Muscle of arm (tissue), 14 donors: Measurements from ENCODE around the gene SEC14L6. TPM values are rescaled to one million over a fixed set of nuclear protein-coding genes. Genes with fewer than 3 reads are reported as not detected.
"Not testable (repeated sequence)": the region's sequence is repeated elsewhere in the genome, so short reads cannot be mapped to it uniquely, and the experiment has no call there.

Experiments
- DNase-seq: peaks from one replicate; pipeline ENCODE4 v3.0.0-alpha.2; 2013
- long read RNA-seq, 11 donors: transcript quantifications; one replicate each; lab custom pipeline, GENCODE V29; 2026
- polyA plus RNA-seq, 12 donors: library from polyadenylated mRNA; unstranded; fragments of 120-200 nt; gene quantifications; one replicate each; pipeline ENCODE4 v1.2.1, GENCODE V29; 2013; ENCODE audit not compliant: insufficient read length in 12 of 12

SEC14L6 gene
- under 1 TPM in 10 of 12 donors, not detected in 2; 0.12 to 0.51 (median 0.29) TPM for polyA plus RNA-seq
- long read RNA-seq, donor 1 = 0 reads
- long read RNA-seq, donor 2 = 0 reads
- long read RNA-seq, donor 3 = 0 reads
- long read RNA-seq, donor 4 = 0 reads
- long read RNA-seq, donor 5 = 0 reads
- long read RNA-seq, donor 6 = 0 reads
- long read RNA-seq, donor 7 = 0 reads
- long read RNA-seq, donor 8 = 0 reads
- long read RNA-seq, donor 9 = 0 reads
- long read RNA-seq, donor 10 = 0 reads
- long read RNA-seq, donor 11 = 0 reads

DNA sequence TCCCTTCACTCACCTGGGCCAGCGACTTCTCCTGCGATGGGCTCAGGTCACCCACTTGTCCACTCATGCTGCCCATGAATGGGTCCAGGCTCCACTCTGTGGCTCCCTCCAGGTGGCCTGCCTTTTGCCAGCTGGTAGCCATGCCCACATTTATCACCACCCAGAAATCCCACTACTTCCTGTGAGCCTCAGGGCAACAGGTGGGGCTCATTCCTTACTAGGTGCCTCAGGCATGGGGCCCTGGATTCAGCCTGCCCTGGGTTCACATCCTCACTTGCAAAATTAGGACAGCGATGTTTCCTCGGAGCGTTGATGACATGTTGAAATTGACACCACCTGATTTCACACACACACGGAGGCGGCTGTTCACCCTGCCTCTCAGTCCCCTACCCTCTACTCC lies at the start of gene SEC14L6:
SEC14L6 (minus strand) TSS at position 126 of the 400 bp plus-strand sequence; CDS start at position 67, 59 bp downstream.
- DNase-seq = no peak

DNA sequence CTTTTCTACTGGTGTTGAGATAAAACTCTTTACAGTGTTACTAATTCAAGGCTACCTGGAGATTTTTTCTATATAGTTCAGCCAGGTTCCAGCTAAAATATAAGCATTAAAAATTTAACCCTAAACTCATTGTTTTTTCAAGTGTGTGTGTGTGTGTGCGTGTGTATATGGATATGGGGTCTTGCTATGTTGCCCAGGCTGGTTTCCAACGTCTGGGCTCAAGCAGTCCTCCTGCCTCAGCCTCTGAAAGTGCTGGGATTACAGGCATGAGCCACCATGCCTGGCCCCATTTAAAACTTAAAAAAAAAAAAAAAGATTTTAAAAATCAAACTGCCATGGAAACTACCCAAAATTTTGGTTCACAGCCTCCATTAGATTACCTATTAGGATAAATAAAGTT lies 49.7 kb upstream of the SEC14L6 start:
- no peak for DNase-seq

DNA sequence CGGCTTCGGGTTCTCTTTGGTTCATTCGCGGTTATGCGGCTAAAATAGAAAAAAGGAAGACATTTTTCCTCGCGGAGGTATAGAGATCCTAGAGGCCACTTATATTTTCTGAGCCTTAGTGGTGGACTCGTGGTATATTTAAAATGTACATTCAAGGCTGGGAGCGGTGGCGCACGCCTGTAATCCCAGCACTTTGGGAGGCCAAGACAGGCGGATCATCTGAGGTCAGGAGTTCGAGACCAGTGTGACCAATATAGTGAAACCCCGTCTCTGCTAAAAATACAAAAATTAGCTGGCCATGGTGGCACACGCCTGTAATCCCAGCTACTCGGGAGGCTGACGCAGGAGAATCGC lies 45.8 kb upstream of the SEC14L6 start:
- DNase-seq = not testable (repeated sequence)

DNA sequence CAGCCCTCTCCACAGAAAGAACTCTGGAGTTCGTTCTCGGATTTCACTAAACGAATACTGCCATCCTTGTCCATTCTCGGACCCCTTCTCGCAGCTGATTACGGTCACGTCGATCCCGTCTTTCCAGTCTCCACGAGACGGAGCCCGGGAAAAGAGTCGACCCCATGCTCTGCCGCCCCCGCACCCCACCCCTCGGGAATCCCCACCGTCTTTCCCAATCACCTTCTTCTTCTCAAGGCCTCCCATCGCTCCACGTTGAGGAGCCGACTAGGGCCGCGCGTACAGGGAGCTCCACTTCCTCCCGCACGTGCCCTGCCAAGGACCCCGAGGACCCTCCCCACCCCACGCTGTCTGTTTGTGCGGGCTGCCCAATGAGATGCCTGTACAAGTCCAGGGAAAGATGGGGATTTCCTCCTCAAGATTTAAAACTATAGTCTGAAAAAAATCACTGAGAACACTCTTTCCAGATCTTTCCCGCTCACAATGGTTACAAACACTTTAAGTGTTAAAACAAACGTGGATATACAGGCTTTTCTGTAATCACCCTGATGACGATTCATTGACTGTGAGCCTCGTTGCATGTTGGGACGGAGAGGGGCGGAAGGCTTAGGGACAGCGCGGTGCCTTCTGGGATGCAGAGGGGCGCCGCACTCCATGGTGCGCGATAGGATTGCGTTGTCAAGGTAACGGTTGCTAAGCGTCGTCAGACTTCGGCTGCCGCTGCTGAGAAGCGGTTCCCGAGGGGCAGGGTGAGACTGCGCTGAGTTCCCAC lies 45.2 kb upstream of the SEC14L6 start, which contains the start of gene PES1:
PES1 (minus strand) TSS at position 323 of the 772 bp plus-strand sequence; CDS start at position 246, 77 bp downstream.
- peak; percentile 99 for DNase-seq

DNA sequence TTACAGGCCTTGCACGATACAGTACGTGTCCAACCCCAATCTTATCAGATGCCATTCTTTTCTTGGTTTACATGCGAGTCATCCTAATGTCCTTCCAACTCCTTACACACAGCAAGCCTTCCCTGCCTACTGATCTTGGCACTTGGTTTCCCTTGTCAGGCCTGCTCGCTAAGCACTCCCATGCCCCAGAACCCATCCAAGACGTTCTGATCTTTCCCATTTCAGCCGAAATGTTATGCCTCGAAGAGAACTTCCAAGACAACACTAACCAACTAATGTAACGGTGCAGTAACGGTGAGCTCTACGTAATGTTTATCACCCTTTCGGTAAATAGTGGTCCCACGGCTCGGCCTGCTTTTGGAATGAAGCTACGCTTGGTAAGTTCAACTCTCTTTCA lies 44.6 kb upstream of the SEC14L6 start:
- DNase-seq = no peak

DNA sequence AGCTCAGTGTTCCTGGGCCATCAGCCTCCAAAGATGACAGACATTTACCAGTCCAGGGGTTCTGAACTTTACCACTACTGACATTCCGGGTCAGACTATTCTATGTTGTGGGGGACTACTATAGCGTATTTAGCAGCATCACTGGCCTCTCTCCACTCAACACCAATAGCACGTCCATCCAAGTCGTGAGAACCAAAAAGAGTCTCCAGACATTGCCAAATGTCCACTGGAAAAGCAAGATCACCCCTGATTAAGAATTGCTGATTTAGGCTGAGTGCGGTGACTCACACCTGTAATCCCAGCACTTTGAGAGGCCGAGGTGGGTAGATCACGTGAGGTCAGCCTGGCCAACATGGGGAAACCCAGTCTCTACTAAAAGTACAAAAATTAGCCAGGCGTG lies 39.9 kb upstream of the SEC14L6 start:
- DNase-seq = no peak

DNA sequence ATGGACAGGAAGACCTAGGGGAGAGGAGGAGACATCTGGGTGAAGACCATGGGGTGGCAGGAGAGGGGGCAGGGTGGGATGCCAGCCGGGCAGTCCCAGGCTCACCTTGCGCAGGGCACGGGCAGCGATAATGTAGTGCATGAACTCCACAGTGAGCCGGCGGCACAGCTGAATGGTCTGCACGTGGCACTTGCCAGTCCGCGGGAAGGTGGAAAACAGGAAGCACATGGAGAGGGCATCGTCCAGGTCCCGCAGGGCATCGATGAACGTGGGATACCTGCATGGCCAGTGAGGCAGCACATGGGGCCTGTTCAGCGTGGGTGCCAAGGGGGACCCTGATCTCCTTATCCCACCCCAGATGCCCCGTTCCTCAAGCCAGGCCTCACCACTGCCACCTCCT lies 37.9 kb upstream of the SEC14L6 start:
- no peak for DNase-seq

DNA sequence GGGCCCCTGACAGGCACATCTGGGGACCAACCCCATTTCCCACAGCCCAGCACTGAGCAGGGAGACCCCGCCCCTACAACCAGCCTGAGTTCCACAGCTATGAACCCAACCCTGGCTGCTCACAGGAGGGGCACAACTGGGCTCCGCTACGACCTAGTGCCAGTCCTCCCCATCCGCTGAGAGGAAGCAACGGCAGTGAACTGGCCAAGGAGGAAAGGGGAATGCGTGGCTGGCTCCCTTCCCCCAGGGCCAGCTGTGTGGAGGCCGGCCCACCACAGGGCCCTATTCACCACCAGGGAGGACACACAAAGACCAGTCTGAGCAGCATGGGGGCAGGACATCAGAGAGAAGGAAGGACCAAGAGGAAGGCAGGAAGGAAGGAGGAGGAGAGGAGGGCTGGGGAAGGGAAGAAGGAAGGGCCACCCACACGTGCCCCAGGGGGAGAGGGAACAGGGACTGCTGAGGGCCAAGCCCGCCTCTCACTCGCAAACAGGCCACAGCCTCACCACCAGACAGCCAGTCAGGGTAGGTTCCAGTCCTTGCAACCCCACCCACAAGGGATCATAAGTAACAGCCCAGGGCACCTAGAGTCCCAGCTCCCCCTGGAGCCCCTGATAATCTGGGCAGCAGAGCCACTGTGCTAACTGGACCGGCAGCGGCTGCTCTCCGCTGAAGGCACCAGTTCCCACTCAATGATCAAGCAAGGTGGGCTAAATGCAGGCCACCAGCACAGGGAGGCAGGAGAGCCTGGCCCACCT lies 36.4 kb upstream of the SEC14L6 start:
- no peak for DNase-seq

DNA sequence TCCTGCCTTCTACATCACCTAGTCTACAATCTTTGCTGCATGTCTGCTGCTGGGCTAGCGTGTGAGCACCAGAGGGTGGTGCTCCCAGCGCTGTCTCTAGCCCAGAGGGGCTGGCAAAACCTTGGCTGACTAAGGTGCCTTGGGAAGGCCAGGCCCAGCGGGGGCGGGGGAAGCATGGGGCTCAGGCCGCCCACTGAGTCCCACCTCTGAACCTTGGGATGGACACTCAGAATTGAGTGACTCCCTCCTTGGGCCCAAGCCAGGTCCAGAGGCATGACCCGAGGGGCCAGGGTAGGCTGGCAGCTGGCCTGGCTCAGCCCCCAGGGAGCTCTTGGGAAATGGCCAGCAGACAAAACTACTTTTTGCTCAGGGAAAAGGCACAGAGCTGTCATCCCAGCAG lies 35.5 kb upstream of the SEC14L6 start:
- DNase-seq = no peak

DNA sequence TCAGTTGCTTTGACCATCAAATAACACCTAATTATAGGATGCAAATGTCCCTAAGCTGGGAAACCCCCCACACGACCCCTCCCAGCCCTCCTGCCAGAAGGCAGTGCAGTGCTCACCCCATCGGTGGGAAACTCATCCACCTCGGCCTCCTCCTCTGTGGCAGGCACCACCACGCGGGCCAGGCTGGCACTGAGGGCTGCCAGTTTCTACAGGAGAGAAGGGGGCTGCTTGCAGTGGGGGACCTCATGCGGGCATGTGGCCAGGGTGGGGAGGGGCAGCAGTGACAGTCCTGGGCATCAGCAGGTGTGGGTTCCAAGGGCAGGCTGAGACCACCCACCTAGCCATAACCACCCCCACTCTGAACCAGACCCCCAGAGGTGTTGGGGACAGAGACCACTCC lies 34.4 kb upstream of the SEC14L6 start:
- no peak for DNase-seq

DNA sequence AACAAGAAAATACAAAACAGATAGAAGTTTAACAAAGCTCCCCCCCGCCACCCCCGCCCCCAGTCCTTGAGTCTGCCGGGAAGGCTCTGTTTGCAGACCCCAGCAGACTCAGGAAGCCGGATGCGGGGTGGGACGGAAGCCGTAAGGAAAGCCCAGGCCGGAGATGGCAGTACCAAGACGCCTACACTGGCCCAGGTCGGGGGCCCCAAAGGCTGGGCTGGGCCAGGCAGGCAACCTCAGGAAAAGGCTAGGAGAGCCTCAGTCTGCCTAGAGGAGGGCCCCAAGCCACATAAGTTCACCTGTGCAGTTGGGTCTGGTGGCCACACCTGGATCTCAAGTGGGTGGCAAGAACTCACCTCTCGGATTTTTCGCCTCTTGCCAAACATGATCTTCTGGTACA lies 31.9 kb upstream of the SEC14L6 start:
- no peak for DNase-seq

DNA sequence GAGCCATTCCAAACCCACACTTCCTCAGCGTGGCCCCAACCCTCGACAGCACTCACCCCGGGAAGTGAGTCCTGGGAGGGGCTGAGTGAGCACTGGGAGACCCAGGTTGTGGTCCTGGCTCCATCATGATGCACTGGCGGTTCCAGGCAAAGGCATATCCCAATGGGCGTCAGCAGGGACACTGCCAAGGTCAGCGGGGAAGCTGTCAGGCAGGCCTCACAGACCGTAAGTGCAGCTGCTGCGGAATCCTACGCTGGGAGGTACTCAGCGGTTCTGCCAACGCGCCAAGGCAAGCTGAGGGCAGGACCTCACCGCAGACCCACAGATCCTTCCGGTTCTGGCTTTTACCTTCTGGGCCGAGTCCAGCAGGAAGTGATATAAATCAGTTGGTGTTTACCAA lies 29.3 kb upstream of the SEC14L6 start:
- no peak for DNase-seq

DNA sequence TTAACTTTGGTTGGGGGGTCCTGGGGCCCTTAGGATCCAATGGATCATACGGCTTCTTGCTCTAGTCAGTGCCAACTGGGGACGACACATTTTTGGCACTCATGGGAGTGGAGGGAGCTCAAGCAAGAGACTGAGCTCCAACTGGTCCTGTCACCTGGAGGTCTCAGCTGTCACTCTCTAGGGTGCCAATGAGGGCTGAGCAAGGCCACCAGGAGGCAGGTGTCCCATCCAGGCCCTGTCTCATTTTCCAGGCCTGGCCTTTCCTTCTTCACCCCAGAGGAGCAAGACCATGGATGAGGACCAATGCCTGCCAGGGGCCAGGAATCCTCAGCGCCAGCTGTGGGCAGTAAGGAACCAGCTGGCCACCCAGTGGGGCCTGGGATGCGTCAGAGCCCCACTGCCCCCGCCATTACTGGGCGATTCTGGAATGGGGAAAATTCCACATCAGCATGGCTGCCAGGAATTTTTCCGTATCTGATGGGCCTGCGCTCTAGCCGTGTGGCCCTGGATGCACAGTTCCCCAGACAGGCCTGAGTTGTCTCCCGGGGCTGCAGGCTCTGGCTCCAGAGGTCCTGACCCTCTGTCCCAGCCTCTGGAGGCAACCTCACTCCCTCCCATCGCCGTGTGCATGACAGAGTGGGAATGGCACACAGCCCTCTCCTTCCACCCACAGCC lies 28.6 kb upstream of the SEC14L6 start:
- peak; percentile 38 for DNase-seq

DNA sequence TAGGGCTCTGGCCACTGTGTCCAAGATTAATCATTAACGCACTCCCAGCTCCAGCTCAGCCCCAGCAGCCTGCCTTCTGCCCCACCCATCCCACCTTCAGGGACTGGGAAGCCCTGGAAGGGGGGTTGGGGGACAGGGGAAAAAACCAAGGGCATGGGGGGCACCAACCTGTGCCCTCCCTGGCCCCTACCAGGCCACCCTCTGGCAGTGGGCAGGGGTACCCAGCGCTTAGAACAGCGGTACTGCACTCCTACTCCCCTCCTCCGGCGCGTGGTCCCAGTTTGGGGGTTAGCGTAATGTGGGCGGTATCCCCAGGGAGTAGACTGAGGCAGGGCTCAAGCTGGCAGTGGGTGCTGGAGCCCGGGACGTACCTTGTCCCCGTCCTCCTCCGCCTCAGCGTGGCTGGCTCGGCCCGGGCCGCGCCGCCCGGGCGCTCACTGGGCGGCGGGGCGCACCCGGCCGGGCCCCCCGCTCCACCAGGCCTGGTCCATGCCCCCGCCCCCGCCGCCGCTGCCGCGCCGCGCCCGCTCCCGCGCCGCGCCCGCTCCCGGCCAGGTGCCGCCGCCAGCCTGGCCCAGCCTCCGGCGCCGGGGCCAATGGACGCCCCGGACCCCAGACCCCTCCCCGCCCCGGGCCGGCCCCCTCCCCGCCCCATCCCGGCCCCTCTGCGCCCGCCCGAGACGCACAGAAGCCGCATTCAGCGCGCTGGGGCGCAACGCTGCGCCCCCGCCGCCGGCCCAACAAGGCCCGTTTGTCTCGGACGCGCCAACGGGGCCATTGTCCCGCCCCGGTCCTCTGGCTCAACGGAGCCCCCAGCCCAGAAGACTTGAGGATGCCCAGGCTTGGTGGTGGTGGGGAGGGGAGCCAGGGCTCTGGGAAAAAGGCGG lies 27.8 kb upstream of the SEC14L6 start, which contains the start of gene GAL3ST1:
GAL3ST1 (minus strand) TSS at position 571 of the 887 bp plus-strand sequence. CDS start 17,273 bp downstream, outside the sequence.
- no peak for DNase-seq

DNA sequence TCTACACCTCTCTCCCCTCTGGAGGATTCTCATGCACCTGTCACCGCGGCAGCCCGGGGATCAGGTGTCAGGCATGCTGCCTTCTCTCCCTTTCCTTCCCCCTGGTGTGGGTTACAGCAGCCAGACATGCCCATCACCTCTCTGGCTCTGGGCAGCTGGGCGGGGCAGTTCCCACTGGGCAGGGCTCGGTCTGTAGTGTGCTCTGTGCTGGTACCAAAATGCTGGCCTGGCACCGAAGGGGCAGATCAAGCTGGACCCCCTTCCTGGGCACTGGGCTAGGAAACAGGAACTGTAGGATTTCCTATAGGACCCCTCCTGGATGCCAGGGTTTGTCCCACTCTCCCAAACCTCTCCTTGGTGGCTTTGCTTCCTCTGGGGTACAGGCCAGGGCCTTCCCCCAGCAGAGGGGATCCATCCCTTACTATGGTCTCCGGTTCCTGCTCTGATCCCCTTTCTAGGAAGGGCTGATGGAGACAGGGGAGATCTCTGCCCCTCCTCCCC lies 27.1 kb upstream of the SEC14L6 start:
- no peak for DNase-seq

DNA sequence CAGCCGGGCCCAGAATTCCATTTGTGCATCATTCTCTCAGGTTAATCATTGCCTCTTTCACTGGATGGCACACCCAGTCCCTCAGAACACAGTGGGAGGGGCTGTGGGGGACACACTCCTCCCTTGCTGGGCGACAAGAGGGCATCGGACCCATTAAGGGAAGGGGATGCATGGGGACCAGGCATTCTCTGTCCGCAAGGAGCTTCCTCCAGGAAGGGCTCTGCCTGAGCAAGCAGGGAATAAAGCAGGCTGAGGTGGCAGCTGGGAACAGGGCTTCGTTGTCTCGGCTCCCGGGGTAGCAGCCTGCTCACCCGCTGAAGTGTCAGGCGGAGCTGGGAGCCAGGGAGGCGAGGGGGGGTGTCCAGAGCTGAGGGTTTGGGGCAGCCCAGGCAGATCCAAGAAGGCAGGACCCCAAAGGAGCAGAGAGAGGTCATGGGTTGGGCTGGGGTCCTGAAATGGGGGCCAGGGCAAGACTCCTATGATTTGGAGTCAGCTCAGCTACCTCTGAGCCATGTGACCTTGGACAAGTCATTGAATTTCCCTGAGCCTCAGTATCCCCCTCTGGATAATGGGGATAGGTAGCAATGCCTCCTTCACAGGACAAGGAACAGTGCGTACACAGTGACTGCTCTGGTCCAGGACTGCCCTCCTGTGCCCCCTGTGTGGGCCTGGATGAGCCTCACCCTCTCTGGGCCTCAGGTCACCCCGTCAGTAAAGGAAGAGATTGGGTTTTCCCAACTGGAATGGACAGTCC lies 26.5 kb upstream of the SEC14L6 start:
- no peak for DNase-seq

DNA sequence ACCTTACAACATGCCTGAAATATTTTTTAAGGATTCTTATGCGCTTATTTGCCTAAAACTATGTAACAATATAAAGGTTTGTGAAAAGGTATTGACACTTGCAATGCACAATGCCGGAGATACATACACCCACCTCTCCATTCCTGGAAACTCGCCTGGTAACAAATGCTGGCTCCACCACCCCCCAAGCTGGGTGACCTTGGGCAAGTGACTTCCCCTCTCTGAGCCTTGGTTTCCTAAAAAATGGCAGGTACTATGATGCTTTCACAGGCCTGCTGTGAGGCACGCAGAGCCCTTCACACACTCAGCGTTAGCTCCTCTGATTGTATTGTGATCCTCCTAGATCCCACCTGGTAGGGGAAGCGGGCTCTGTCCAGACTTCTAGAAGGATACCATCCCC lies 25.7 kb upstream of the SEC14L6 start:
- DNase-seq = no peak

DNA sequence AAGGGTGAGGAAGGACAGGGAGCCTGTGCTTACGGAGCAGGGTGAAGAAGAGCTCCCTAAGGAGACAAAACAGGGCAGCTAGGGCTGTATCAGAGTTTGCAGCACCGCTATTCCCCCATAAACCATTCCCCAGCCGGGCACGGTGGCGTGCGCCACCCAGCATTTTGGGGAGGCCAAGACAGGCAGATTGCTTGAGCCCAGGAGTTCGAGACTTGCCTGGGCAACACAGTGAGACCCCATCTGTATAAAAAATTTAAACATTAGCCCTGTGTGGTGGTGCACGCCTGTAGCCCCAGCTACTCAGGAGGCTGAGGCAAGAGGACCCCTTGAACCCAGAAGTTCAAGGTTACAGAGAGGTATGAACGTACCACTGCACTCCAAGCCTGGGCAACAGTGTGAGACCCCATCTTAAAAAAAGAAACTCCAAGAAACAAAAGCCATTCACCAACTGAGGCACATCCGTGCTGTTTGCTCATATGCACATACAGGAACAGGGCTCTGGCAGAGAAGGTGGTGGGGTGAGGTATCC lies 23.2 kb upstream of the SEC14L6 start:
- no peak for DNase-seq

DNA sequence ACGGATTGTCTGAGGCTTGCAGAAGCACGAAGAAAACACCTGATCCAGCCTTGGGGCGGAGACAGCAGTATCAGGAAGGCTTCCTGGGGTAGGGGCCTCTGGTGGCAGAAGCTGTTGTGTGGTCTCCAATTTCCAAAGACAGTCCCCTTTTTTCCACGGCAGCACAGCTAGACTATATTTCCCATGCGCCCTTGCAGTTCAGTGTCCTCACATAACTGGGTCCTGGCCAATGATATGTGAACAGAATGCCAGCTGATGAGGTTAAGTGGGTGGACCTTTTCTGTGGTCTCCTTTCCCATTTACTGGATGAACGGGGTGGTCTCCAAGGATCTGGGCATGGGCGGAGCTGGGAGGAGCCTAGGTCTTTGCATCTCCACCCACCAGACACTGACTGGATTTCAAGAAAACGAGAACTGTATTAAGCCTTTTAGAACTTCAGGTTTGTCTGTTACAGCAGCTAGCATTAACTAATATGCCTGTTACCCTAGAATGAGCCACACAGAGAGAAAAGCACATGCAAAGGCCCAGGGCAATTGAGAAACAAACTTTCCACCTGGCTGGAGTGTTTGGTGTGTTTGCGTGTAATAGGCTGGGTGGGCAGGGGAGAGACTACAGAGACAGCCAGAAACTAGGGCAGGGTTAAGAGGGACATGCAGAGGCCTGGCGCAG lies 21.7 kb upstream of the SEC14L6 start:
- DNase-seq = no peak
